ENCODE results near the gene CHST8. TPM values are rescaled to one million over a fixed set of nuclear protein-coding genes. Genes with fewer than 3 reads are reported as not detected.

Gene CHST8
- total RNA-seq, 4 donors from 2014 or later, result 0.39 to 4.4 (median 0.96) TPM

DNA sequence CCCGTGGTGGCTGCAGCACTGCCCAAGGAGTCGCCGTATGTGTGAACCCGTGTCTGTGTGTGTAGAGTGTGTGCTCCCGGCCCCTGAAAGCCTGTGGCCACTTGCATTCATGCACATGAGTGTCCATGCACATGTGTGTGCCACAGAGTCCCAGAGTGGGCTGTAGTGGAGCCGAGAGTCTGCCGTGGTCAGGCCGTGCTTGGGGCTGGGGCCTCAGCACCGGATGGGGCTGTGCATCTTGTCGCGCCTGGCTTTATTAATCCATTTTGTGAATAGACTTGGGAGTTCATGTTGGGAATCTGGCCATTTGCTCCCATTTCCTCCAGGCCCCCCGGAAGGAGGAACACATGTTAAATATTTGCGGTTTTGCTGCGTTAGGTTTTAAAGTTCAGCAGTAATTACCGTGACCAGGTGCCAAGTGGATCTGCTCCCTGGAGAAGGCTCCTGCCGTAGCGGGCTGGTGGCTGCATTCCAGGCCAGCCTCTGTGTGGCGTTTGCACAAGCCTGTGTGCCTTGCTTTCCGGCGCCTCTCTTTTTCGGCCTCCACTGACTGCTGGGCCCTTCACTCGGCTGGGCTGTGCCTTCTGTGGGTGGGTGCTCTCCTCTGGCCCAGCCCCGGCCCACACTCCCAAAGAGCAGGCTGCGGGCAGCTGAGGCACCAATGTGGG lies 105.7 kb downstream of the CHST8 start:
- Histone ChIP-seq H3K4me3 (no peak overlapping the region), H3K27ac (no peak overlapping the region), H3K36me3 (no peaks in the 10 kb centered on the region), H3K4me1 (no peaks in the 10 kb centered on the region), H3K9me3 (peaks cover 0 to 7% (median 0%) of the 10 kb centered on the region in 4 donors), H3K27me3 (no peaks in the 10 kb centered on the region)
- DNase-seq (ENCODE audit: low spot score in 2 of 2), result no peak
- WGBS, 2 donors, result 60 to 63% methylated on average over 24 of the region's 24 CpGs
- TF ChIP-seq, protein P1, sequence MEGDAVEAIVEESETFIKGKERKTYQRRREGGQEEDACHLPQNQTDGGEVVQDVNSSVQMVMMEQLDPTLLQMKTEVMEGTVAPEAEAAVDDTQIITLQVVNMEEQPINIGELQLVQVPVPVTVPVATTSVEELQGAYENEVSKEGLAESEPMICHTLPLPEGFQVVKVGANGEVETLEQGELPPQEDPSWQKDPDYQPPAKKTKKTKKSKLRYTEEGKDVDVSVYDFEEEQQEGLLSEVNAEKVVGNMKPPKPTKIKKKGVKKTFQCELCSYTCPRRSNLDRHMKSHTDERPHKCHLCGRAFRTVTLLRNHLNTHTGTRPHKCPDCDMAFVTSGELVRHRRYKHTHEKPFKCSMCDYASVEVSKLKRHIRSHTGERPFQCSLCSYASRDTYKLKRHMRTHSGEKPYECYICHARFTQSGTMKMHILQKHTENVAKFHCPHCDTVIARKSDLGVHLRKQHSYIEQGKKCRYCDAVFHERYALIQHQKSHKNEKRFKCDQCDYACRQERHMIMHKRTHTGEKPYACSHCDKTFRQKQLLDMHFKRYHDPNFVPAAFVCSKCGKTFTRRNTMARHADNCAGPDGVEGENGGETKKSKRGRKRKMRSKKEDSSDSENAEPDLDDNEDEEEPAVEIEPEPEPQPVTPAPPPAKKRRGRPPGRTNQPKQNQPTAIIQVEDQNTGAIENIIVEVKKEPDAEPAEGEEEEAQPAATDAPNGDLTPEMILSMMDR (IDR thresholded peaks at IDR 0.05), result no peak
- TF ChIP-seq POLR2A (IDR thresholded peaks at IDR 0.05), result no peak
- TF ChIP-seq EP300 (IDR thresholded peaks at IDR 0.05), result no peak

DNA sequence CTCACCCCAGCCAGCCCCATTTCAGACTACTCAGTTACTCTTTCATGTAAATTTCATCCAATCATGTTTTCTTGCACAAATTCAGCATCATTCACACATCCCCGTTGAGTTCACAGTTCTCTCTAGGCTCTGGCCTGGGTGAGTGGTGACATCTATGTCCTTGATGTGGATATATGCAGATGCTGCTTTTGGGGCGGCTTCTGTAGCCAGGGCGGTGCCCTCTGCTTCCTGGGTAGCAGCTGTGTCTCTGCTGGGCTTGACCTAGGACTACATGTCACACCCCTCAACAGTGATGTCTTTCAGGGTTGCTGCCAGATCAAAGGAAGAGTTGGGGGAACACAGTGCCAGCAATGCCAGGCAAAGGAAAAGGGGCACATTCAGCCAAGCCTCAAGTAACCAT lies 106.4 kb downstream of the CHST8 start:
- WGBS, 2 donors, result 80 to 86% methylated on average over 3 of the region's 3 CpGs
- TF ChIP-seq EP300 (IDR thresholded peaks at IDR 0.05) (no peak), POLR2A (IDR thresholded peaks at IDR 0.05) (no peak)
- TF ChIP-seq, protein P1 (IDR thresholded peaks at IDR 0.05), result no peak

DNA sequence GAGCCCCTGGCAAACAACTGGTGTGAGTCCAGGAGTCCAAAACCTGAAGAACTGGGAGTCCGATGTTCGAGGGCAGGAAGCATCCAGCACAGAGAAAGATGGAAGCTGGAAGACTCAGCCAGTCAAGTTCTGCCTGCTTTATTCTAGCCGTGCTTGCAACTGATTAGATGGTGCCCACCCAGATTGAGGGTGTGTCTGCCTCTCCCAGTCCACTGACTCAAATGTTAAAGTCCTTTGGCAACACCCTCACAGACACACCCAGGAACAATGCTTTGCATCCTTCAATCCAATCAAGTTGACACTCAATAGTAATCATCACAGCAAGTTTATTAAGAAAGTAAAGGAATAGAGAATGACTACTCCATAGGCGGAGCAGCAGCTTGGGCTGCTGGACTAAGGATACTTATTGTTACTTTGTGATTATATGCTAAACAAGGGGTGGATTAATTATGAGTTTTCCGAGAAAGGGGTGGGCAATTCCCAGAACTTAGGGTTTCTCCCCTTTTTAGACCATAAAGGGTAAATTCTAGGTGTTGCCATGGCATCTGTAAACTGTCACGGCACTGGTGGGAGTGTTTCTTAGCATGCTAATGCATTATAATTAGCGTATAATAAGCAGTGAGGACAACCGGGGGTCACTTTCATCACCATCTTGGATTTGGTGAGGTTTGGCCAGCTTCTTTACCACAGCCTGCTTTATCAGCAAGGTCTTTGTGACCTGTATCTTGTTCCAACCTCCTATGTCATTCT lies 109.3 kb downstream of the CHST8 start:
- Histone ChIP-seq H3K27me3 (no peaks in the 10 kb centered on the region), H3K27ac (no peak overlapping the region), H3K4me3 (no peak overlapping the region), H3K36me3 (no peaks in the 10 kb centered on the region), H3K9me3 (peaks cover 0 to 7% (median 0%) of the 10 kb centered on the region in 4 donors), H3K4me1 (no peaks in the 10 kb centered on the region)
- TF ChIP-seq, protein P1 (IDR thresholded peaks at IDR 0.05), result no peak
- TF ChIP-seq EP300 (IDR thresholded peaks at IDR 0.05), result no peak
- no peak for DNase-seq (ENCODE audit: low spot score in 2 of 2)
- 81 to 82% methylated on average over 8 of the region's 8 CpGs for WGBS, 2 donors

More for the DNA sequence above, 106.4 kb downstream of the CHST8 start:
- H3K4me3 ChIP-seq, result no peak overlapping the region
- H3K9me3 ChIP-seq, result peaks cover 0 to 7% (median 0%) of the 10 kb centered on the region in 4 donors
- no peak overlapping the region for H3K27ac ChIP-seq
- no peaks in the 10 kb centered on the region for H3K27me3 ChIP-seq
- no peaks in the 10 kb centered on the region for H3K36me3 ChIP-seq
- H3K4me1 ChIP-seq, result no peaks in the 10 kb centered on the region
- DNase-seq (ENCODE audit: low spot score in 2 of 2), result no peak

DNA sequence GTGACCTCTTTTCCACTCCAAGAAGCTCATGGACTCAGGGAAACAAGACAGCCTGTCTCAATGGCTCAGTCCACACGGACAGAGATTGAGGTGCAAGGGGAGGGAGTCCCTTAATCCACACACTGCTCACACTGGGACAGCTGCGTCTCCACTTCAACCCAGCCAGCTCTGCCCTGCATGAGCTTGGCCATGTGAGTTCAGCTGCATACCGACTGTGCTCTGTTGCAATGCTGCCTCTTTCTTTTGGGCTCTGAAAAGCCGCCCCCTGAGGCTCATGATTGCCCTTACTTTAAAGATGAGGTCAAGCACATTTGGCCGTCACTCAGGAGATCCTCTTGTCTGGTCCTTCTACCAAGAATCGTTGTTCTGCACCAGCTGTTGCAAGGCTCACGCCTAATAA lies 110.1 kb downstream of the CHST8 start:
- no peaks in the 10 kb centered on the region for H3K4me1 ChIP-seq
- no peak overlapping the region for H3K27ac ChIP-seq
- 43 to 48% methylated on average over 7 of the region's 7 CpGs for WGBS, 2 donors
- no peaks in the 10 kb centered on the region for H3K27me3 ChIP-seq
- peaks cover 0 to 7% (median 0%) of the 10 kb centered on the region in 4 donors for H3K9me3 ChIP-seq
- TF ChIP-seq, protein P1 (IDR thresholded peaks at IDR 0.05), result no peak
- TF ChIP-seq EP300 (IDR thresholded peaks at IDR 0.05) (no peak), POLR2A (IDR thresholded peaks at IDR 0.05) (no peak)
- H3K4me3 ChIP-seq, result no peak overlapping the region
- no peaks in the 10 kb centered on the region for H3K36me3 ChIP-seq
- no peak for DNase-seq (ENCODE audit: low spot score in 2 of 2)

DNA sequence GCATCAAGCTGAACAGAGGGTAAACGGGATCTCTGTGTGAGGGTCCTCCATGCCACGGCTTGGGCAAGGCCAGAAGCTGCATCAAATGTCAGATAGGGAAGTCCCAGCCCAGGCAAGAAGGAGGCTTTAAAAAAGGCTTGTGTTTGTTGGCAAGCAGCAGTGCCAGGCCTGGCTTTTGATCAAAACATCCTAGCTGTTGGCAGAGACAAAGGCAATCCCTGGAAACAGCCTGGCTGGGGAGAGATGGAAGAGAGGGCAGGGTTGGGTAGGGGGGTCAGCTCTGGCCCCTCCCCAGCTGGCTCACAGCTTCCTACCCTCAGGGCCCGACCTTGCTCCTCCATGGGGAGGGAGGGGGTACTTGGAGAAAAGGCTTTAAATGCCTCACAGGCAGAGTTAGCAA lies 113.2 kb downstream of the CHST8 start:
- Histone ChIP-seq H3K4me3 (no peak overlapping the region), H3K9me3 (no peaks in the 10 kb centered on the region), H3K27ac (no peak overlapping the region), H3K27me3 (no peaks in the 10 kb centered on the region), H3K4me1 (no peaks in the 10 kb centered on the region), H3K36me3 (no peaks in the 10 kb centered on the region)
- TF ChIP-seq, protein P1 (IDR thresholded peaks at IDR 0.05), result no peak
- TF ChIP-seq POLR2A (IDR thresholded peaks at IDR 0.05) (no peak), EP300 (IDR thresholded peaks at IDR 0.05) (no peak)
- DNase-seq (ENCODE audit: low spot score in 2 of 2), result no peak
- 29 to 35% methylated on average over 3 of the region's 3 CpGs for WGBS, 2 donors
